Panc1 (cell line): ENCODE data around the gene GPR141. TPM values are rescaled to one million over a fixed set of nuclear protein-coding genes. Genes with fewer than 3 reads are reported as not detected.

Experiments
- ATAC-seq: fragments of 200-7000 bp; cut with Tn5 transposase; 2 replicates; pipeline ENCODE4 v1.9.1; 2020; ENCODE audit warnings: mild to moderate bottlenecking, moderate library complexity
- BruUV-seq: library from RNA; stranded (reverse); fragments of 400-500 nt; replicated peaks from 2 replicates; lab custom pipeline; 2021; lab: Mats Ljungman, UMichigan
- CTCF ChIA-PET: fragments of 300-600 bp; sonication (Branson Sonifier 250); formaldehyde crosslinking; loops from one replicate; lab custom pipeline; 2022; ENCODE audit warnings: antibody characterized with exemption; lab: Charles Lee
- POLR2A ChIA-PET: fragments of 300-600 bp; sonication (Branson Sonifier 250); formaldehyde crosslinking; loops from one replicate; lab custom pipeline; 2022; ENCODE audit warnings: antibody characterized with exemption; lab: Charles Lee
- DNase-seq: peaks from one replicate; pipeline ENCODE4 v3.0.0-alpha.2; 2010; ENCODE audit warnings: low read depth, low spot score
- H3K27ac ChIP-seq: 2 replicates; pipeline ENCODE4 v1.5.1; 2011; ENCODE audit warnings: mild to moderate bottlenecking, low read length, inconsistent platforms
- H3K27me3 ChIP-seq: fragments of 200-500 bp; sonication (Bioruptor generic); 2 replicates; pipeline ENCODE4 v1.6.0; 2014; ENCODE audit warnings: low read length, inconsistent platforms; ENCODE audit not compliant: control insufficient read depth, insufficient read depth
- H3K36me3 ChIP-seq: fragments of 200-500 bp; sonication (Bioruptor generic); 2 replicates; pipeline ENCODE4 v1.5.1; 2014; ENCODE audit warnings: inconsistent platforms, mild to moderate bottlenecking, low read length, moderate library complexity; ENCODE audit not compliant: control insufficient read depth, insufficient read depth
- H3K4me1 ChIP-seq: 2 replicates; pipeline ENCODE4 v1.5.1; 2011; ENCODE audit warnings: inconsistent platforms, mild to moderate bottlenecking, low read length, moderate library complexity; ENCODE audit not compliant: control insufficient read depth, insufficient read depth
- H3K4me3 ChIP-seq, 2 experiments: 2 replicates each; pipeline ENCODE4 v1.5.1; 2011 to 2012; ENCODE audit warnings: low read depth in 2 of 2, low read length in 2 of 2, mild to moderate bottlenecking in 2 of 2, inconsistent platforms in 1 of 2, moderate library complexity in 1 of 2
- H3K9me3 ChIP-seq: fragments of 200-500 bp; sonication (Bioruptor generic); 2 replicates; pipeline ENCODE4 v1.5.1; 2014; ENCODE audit warnings: low read depth, mild to moderate bottlenecking, inconsistent platforms, low read length, moderate library complexity; ENCODE audit not compliant: control insufficient read depth, insufficient read depth
- CTCF ChIP-seq: fragments of 450-650 bp; IDR thresholded peaks from 2 replicates; pipeline ENCODE4 v1.5.1; 2017; ENCODE audit warnings: mild to moderate bottlenecking
- POLR2AphosphoS5 ChIP-seq: IDR thresholded peaks from 2 replicates; pipeline ENCODE4 v1.6.1; 2012; ENCODE audit warnings: mild to moderate bottlenecking, low read depth, low read length, moderate library complexity
- REST ChIP-seq, 2 experiments: IDR thresholded peaks; 2 replicates each; pipeline ENCODE4 v1.6.1; 2011 to 2012; ENCODE audit warnings: low read depth in 2 of 2, control low read depth in 1 of 2, low read length in 1 of 2, mild to moderate bottlenecking in 1 of 2, moderate library complexity in 1 of 2; ENCODE audit not compliant: insufficient read depth in 1 of 2
- SIN3A ChIP-seq: IDR thresholded peaks from 2 replicates; pipeline ENCODE4 v1.6.1; 2012; ENCODE audit warnings: low read depth, mild to moderate bottlenecking, low read length, moderate library complexity, borderline replicate concordance; ENCODE audit not compliant: insufficient read depth
- TCF7L2 ChIP-seq: IDR thresholded peaks from 2 replicates; pipeline ENCODE4 v1.6.1; 2011; ENCODE audit warnings: mild to moderate bottlenecking, low read depth, low read length, inconsistent platforms
- in situ Hi-C: cut with HindIII; loops from 2 replicates; pipeline ENCODE4 v1.10.0; 2016; ENCODE audit warnings: low sequenced_read_pairs, low pct_unique_long_range_greater_than_20kb
- intact Hi-C: fragments of 100-400 bp; cut with micrococcal nuclease; formaldehyde crosslinking; loops from one replicate; pipeline ENCODE4 v1.10.0; 2022; ENCODE audit not compliant: unreplicated experiment
- total RNA-seq: library from RNA; stranded (reverse); gene quantifications from one replicate; pipeline ENCODE4 v1.2.1, GENCODE V29; 2021; ENCODE audit not compliant: unreplicated experiment

Gene GPR141
- total RNA-seq, 1 experiment from 2014 or later = not detected

- H3K27ac ChIP-seq = no peak overlapping the region
- ATAC-seq = no peak
- CTCF ChIA-PET = interaction anchor here (0.6 kb wide), 1 partner anchor 376 kb away, joined by 3 read pairs; no protein-coding TSS in a partner anchor
Observed at GRCh38 chr7:37719077-37719476, 35.5 kb downstream of the GPR141 start.

GRCh38 chr7:37724732-37725131, 41.2 kb downstream of the GPR141 start:
- Histone ChIP-seq H3K27me3 (no peaks in the 10 kb centered on the region), H3K4me3 (no peak overlapping the region), H3K9me3 (no peaks in the 10 kb centered on the region), H3K36me3 (no peaks in the 10 kb centered on the region), H3K4me1 (no peaks in the 10 kb centered on the region), H3K27ac (no peak overlapping the region)
- DNase-seq (no peak), ATAC-seq (no peak)
- in situ Hi-C loops = no loop called here
- CTCF ChIA-PET = no interaction called here
- intact Hi-C loops = no loop called here
- POLR2A ChIA-PET = no interaction called here
- BruUV-seq = no TSS peak
- no peak for TF ChIP-seq TCF7L2

More at GRCh38 chr7:37719077-37719476, 35.5 kb downstream of the GPR141 start:
- no peaks in the 10 kb centered on the region for H3K27me3 ChIP-seq
- TF ChIP-seq TCF7L2 = no peak
- TF ChIP-seq CTCF = no peak
- TF ChIP-seq SIN3A = no peak
- no peak for TF ChIP-seq REST (IDR thresholded peaks at IDR 0.05; ENCODE audit: insufficient read depth in 1 of 2, low read depth in 2 of 2, low read length in 1 of 2)
- no peak for TF ChIP-seq POLR2AphosphoS5
- no peaks in the 10 kb centered on the region for H3K4me1 ChIP-seq
- no peaks in the 10 kb centered on the region for H3K9me3 ChIP-seq
- no peaks in the 10 kb centered on the region for H3K36me3 ChIP-seq
- BruUV-seq = no TSS peak
- POLR2A ChIA-PET = no interaction called here
- no peak overlapping the region for H3K4me3 ChIP-seq
- intact Hi-C loops (no loop called here), in situ Hi-C loops (no loop called here)
- no peak for DNase-seq

- no TSS peak for BruUV-seq
- TF ChIP-seq REST (IDR thresholded peaks at IDR 0.05; ENCODE audit: insufficient read depth in 1 of 2, low read depth in 2 of 2, low read length in 1 of 2) = no peak
- no peak for TF ChIP-seq CTCF
- TF ChIP-seq SIN3A = no peak
- TF ChIP-seq TCF7L2 = no peak
- no peak for TF ChIP-seq POLR2AphosphoS5
- POLR2A ChIA-PET = no interaction called here
- Histone ChIP-seq H3K9me3 (no peaks in the 10 kb centered on the region), H3K27ac (no peak overlapping the region), H3K27me3 (peaks cover under 1% of the 10 kb centered on the region), H3K36me3 (no peaks in the 10 kb centered on the region), H3K4me3 (no peak overlapping the region), H3K4me1 (no peaks in the 10 kb centered on the region)
- DNase-seq (no peak), ATAC-seq (no peak)
- intact Hi-C loops (no loop called here), in situ Hi-C loops (no loop called here)
- CTCF ChIA-PET = no interaction called here
Observed at GRCh38 chr7:37726016-37726415, 42.5 kb downstream of the GPR141 start.
